H9 (cell line): ENCODE measurements around the gene PCYT1A. TPM values are rescaled to one million over a fixed set of nuclear protein-coding genes. Genes with fewer than 3 reads are reported as not detected.

ENCODE experiments used
- DNase-seq: peaks from one replicate; pipeline ENCODE4 v3.0.0-alpha.2; 2017
- H2AFZ ChIP-seq: one replicate; pipeline ENCODE4 v1.6.1; 2013; ENCODE audit warnings: mild to moderate bottlenecking, low read length, control low read depth, moderate library complexity
- H2AK5ac ChIP-seq: 2 replicates; pipeline ENCODE4 v1.6.1; 2013; ENCODE audit warnings: low read length, control low read depth, mixed read lengths; ENCODE audit not compliant: insufficient read length
- H2BK120ac ChIP-seq: one replicate; pipeline ENCODE4 v1.6.1; 2013; ENCODE audit warnings: low read depth, mild to moderate bottlenecking, low read length, control low read depth, inconsistent platforms; ENCODE audit not compliant: poor library complexity, severe bottlenecking
- H2BK12ac ChIP-seq: 2 replicates; pipeline ENCODE4 v1.6.1; 2013; ENCODE audit warnings: low read length, control low read depth, mixed read lengths, low read depth; ENCODE audit not compliant: insufficient read length
- H2BK15ac ChIP-seq: 2 replicates; pipeline ENCODE4 v1.6.1; 2013; ENCODE audit warnings: low read depth, low read length, control low read depth
- H2BK20ac ChIP-seq: one replicate; pipeline ENCODE4 v1.6.1; 2013; ENCODE audit warnings: low read depth, mild to moderate bottlenecking, low read length, control low read depth, inconsistent platforms; ENCODE audit not compliant: poor library complexity, severe bottlenecking
- H2BK5ac ChIP-seq: 2 replicates; pipeline ENCODE4 v1.6.1; 2013; ENCODE audit warnings: low read length, control low read depth, mixed read lengths; ENCODE audit not compliant: insufficient read length
- H3K14ac ChIP-seq: 2 replicates; pipeline ENCODE4 v1.6.1; 2013; ENCODE audit warnings: low read length, control low read depth; ENCODE audit not compliant: insufficient read depth
- H3K18ac ChIP-seq: 2 replicates; pipeline ENCODE4 v1.6.1; 2013; ENCODE audit warnings: low read depth, mild to moderate bottlenecking, mixed read lengths, low read length, control low read depth; ENCODE audit not compliant: insufficient read length
- H3K23ac ChIP-seq: 2 replicates; pipeline ENCODE4 v1.6.1; 2013; ENCODE audit warnings: low read length, control low read depth, mixed read lengths, low read depth; ENCODE audit not compliant: insufficient read length
- H3K23me2 ChIP-seq: 2 replicates; pipeline ENCODE4 v1.6.1; 2013; ENCODE audit warnings: low read depth, mild to moderate bottlenecking, mixed read lengths, low read length, control low read depth; ENCODE audit not compliant: insufficient read length, poor library complexity, severe bottlenecking
- H3K27ac ChIP-seq: 2 replicates; pipeline ENCODE4 v1.5.1; 2013; ENCODE audit warnings: low read length, control low read depth, mixed read lengths, low read depth; ENCODE audit not compliant: insufficient read length
- H3K27me3 ChIP-seq: 2 replicates; pipeline ENCODE4 v1.6.1; 2013; ENCODE audit warnings: low read length, control low read depth, inconsistent platforms; ENCODE audit not compliant: insufficient read depth
- H3K4ac ChIP-seq: 2 replicates; pipeline ENCODE4 v1.6.1; 2013; ENCODE audit warnings: low read depth, mild to moderate bottlenecking, control low read depth, inconsistent platforms, low read length, moderate library complexity
- H3K4me1 ChIP-seq: 2 replicates; pipeline ENCODE4 v1.6.1; 2013; ENCODE audit warnings: low read length, control low read depth, inconsistent platforms; ENCODE audit not compliant: insufficient read depth
- H3K4me2 ChIP-seq: 2 replicates; pipeline ENCODE4 v1.6.1; 2013; ENCODE audit warnings: low read length, control low read depth, mixed read lengths; ENCODE audit not compliant: insufficient read length, insufficient read depth
- H3K56ac ChIP-seq: 2 replicates; pipeline ENCODE4 v1.6.1; 2013; ENCODE audit warnings: low read depth, mild to moderate bottlenecking, mixed read lengths, low read length, control low read depth; ENCODE audit not compliant: insufficient read length
- H3K79me1 ChIP-seq: 2 replicates; pipeline ENCODE4 v1.6.1; 2013; ENCODE audit warnings: low read depth, mild to moderate bottlenecking, moderate library complexity, low read length, control low read depth, inconsistent platforms; ENCODE audit not compliant: insufficient read depth, poor library complexity, severe bottlenecking
- H3K79me2 ChIP-seq: 2 replicates; pipeline ENCODE4 v1.6.1; 2013; ENCODE audit warnings: low read length, control low read depth, inconsistent platforms; ENCODE audit not compliant: insufficient read depth
- H3K9ac ChIP-seq: 2 replicates; pipeline ENCODE4 v1.6.1; 2013; ENCODE audit warnings: low read length, control low read depth, mixed read lengths; ENCODE audit not compliant: insufficient read length; ENCODE audit errors: extremely low read depth
- H3K9me3 ChIP-seq: one replicate; pipeline ENCODE4 v1.6.1; 2013; ENCODE audit warnings: low read depth, low read length, inconsistent platforms; ENCODE audit not compliant: control insufficient read depth
- H3T11ph ChIP-seq: one replicate; pipeline ENCODE4 v1.6.1; 2013; ENCODE audit warnings: mild to moderate bottlenecking, low read length, control low read depth, inconsistent platforms
- H4K20me1 ChIP-seq: one replicate; pipeline ENCODE4 v1.6.1; 2013; ENCODE audit not compliant: control insufficient read depth, insufficient read length, insufficient read depth
- H4K5ac ChIP-seq: 2 replicates; pipeline ENCODE4 v1.6.1; 2013; ENCODE audit warnings: low read depth, mild to moderate bottlenecking, mixed read lengths, low read length, control low read depth; ENCODE audit not compliant: insufficient read length
- H4K8ac ChIP-seq: replicated peaks from 2 replicates; pipeline ENCODE4 v1.6.1; 2013; ENCODE audit warnings: low read length, control low read depth, mixed read lengths, low read depth; ENCODE audit not compliant: insufficient read length
- H4K91ac ChIP-seq: 2 replicates; pipeline ENCODE4 v1.6.1; 2013; ENCODE audit warnings: low read depth, mild to moderate bottlenecking, moderate library complexity, mixed read lengths, low read length, control low read depth; ENCODE audit not compliant: insufficient read length
- H3K27ac Mint-ChIP-seq, 3 experiments: 2 replicates in 2 of 3; 3 replicates in 1 of 3; pipeline ENCODE4 v1.8.0; 2020 to 2021; ENCODE audit warnings: mixed read lengths in 3 of 3, mild to moderate bottlenecking in 1 of 3, moderate library complexity in 1 of 3
- H3K27me3 Mint-ChIP-seq: 2 replicates; pipeline ENCODE4 v1.8.0; 2021; ENCODE audit warnings: low read depth, mild to moderate bottlenecking, moderate library complexity, mixed read lengths
- H3K36me3 Mint-ChIP-seq, 3 experiments: 2 replicates in 2 of 3; 3 replicates in 1 of 3; pipeline ENCODE4 v1.8.0; 2020 to 2021; ENCODE audit warnings: low read depth in 3 of 3, mixed read lengths in 3 of 3; ENCODE audit not compliant: insufficient read depth in 1 of 3
- H3K4me1 Mint-ChIP-seq, 2 experiments: 2 replicates each; pipeline ENCODE4 v1.8.0; 2020; ENCODE audit warnings: mixed read lengths in 2 of 2
- H3K4me3 Mint-ChIP-seq, 2 experiments: 2 replicates in 1 of 2; 3 replicates in 1 of 2; pipeline ENCODE4 v1.8.0; 2020 to 2021; ENCODE audit warnings: mild to moderate bottlenecking in 2 of 2, mixed read lengths in 2 of 2, moderate library complexity in 1 of 2
- H3K9me3 Mint-ChIP-seq, 2 experiments: 2 replicates in 1 of 2; 3 replicates in 1 of 2; pipeline ENCODE4 v1.8.0; 2020; ENCODE audit warnings: mild to moderate bottlenecking in 2 of 2, mixed read lengths in 2 of 2, moderate library complexity in 1 of 2
- WGBS: extraction: QIAGEN DNeasy Blood & Tissue Kit; methylation state at CpG from one replicate; pipeline ENCODE4 v1.1.7; 2013; ENCODE audit warnings: missing lambda C conversion rate, low lambda C conversion rate, mixed read lengths; ENCODE audit not compliant: insufficient read length; ENCODE audit errors: extremely low coverage; 5-methylcytosine and 5-hydroxymethylcytosine counted together
- total RNA-seq: library from RNA; stranded (reverse); gene quantifications from 2 replicates; pipeline ENCODE4 v1.2.1, GENCODE V29; 2021
- TF ChIP-seq, protein P1 (sequence below): fragments of 200-600 bp; sonication (generic); conservative IDR thresholded peaks from 3 replicates; pipeline ENCODE4 v1.8.0; 2021; ENCODE audit warnings: antibody characterized with exemption, mild to moderate bottlenecking

PCYT1A gene
- total RNA-seq, 1 experiment from 2014 or later, result 31.6 TPM

DNA sequence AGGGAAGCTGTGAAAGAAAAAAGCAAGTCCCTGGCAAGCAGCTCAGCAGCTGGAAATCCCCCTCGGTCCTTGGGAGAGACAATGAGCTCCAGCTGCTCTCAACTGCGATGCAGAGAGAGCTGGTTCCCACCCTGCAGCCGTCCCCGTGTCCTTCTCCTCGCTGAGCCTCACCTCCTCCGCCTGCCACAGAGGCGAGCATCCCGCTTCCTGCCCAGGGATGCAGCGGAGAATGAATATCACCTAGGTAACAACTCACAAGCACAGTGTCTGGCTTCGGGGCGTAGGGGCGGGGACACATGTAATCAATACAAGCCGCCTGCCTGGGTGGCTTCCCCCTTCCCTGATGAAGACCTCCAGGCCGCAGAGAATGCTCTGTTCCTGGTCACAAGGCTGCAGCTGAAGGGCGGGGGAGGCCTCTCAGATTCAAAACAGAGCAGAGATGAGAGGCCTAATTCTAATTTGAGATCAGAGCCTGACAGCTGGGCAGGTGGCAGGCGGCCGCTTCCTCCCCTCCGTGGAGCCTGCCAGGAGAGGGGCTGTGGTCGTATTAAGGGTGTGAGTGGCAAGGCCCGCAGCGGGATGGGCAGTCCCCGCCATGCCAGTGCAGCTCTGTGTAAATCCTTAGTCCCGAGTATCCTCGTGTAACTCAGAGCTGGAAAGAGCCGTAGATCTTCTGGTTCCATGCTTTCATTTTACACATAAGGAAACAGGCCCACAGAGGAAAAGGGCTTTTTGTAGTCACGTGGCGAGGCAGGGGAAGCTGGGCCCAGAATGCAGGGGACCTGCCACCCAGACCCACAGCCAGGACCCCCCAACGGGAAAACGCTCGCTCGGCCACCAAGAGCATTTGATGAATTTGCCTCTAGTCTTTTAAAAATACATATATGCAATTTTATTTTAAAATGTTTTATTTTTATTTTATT, 100.6 kb downstream of the PCYT1A start:
- Histone ChIP-seq H3K14ac (peak overlapping the region; percentile 77), H3K23ac (no peak overlapping the region), H3K27ac (no peak overlapping the region), H3K9me3 (no peaks in the 10 kb centered on the region), H3T11ph (no peak overlapping the region), H4K5ac (no peak overlapping the region), H3K4me1 (no peaks in the 10 kb centered on the region), H2BK120ac (no peak overlapping the region), H4K91ac (no peak overlapping the region), H3K4ac (no peak overlapping the region), H3K56ac (no peak overlapping the region), H3K23me2 (no peaks in the 10 kb centered on the region), H2BK20ac (no peak overlapping the region), H3K79me1 (no peaks in the 10 kb centered on the region), H2AFZ (no peak overlapping the region), H3K4me2 (no peak overlapping the region), H2AK5ac (no peak overlapping the region), H2BK12ac (no peak overlapping the region), H2BK15ac (no peak overlapping the region), H3K9ac (no peak overlapping the region), H2BK5ac (no peak overlapping the region), H3K18ac (peak overlapping the region; percentile 45), H3K27me3 (no peaks in the 10 kb centered on the region), H3K79me2 (no peaks in the 10 kb centered on the region), H4K8ac (no peak overlapping the region), H4K20me1 (no peaks in the 10 kb centered on the region)
- H3K27me3 Mint-ChIP-seq, result no peaks in the 10 kb centered on the region
- no peaks in the 10 kb centered on the region for H3K9me3 Mint-ChIP-seq
- H3K27ac Mint-ChIP-seq, result peak overlapping the region in 2 of 3 experiments; percentile 13 to 82; a peak in 4 of 7 replicates
- WGBS, result no CpG with 5 or more reads among the region's 31 CpGs
- peak; percentile 87 for DNase-seq
- peaks cover 13 to 16% of the 10 kb centered on the region in 2 experiments for H3K4me1 Mint-ChIP-seq
- H3K36me3 Mint-ChIP-seq, result no peaks in the 10 kb centered on the region
- H3K4me3 Mint-ChIP-seq, result peak overlapping the region; percentile 8 to 60; a peak in 4 of 5 replicates
- TF ChIP-seq, protein P1, sequence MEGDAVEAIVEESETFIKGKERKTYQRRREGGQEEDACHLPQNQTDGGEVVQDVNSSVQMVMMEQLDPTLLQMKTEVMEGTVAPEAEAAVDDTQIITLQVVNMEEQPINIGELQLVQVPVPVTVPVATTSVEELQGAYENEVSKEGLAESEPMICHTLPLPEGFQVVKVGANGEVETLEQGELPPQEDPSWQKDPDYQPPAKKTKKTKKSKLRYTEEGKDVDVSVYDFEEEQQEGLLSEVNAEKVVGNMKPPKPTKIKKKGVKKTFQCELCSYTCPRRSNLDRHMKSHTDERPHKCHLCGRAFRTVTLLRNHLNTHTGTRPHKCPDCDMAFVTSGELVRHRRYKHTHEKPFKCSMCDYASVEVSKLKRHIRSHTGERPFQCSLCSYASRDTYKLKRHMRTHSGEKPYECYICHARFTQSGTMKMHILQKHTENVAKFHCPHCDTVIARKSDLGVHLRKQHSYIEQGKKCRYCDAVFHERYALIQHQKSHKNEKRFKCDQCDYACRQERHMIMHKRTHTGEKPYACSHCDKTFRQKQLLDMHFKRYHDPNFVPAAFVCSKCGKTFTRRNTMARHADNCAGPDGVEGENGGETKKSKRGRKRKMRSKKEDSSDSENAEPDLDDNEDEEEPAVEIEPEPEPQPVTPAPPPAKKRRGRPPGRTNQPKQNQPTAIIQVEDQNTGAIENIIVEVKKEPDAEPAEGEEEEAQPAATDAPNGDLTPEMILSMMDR, result no peak
